GM18909 (cell line): ENCODE results near the gene EZH2.

Experiments
- ATAC-seq: cut with Tn5 transposase; IDR thresholded peaks from one replicate; pipeline ENCODE4 v1.9.1; 2021; ENCODE audit warnings: mild to moderate bottlenecking; ENCODE audit not compliant: unreplicated experiment, poor library complexity

The EZH2 gene

GRCh38 chr7:148884049-148884298, at the start of gene EZH2:
Gene EZH2 (minus strand): TSS chr7:148884291. CDS start chr7:148847298, 36,993 bp downstream.
- no peak for ATAC-seq

GRCh38 chr7:148931470-148931869, 47.4 kb upstream of the EZH2 start:
- no peak for ATAC-seq

GRCh38 chr7:148930335-148930734, 46.2 kb upstream of the EZH2 start:
- no peak for ATAC-seq

- no peak for ATAC-seq
Measured at GRCh38 chr7:148929176-148929575, 45.1 kb upstream of the EZH2 start.

- no peak for ATAC-seq
Measured at GRCh38 chr7:148927123-148928045, 43.3 kb upstream of the EZH2 start.

- ATAC-seq: no peak
Measured at GRCh38 chr7:148925836-148926235, 41.7 kb upstream of the EZH2 start.

- ATAC-seq: no peak
Measured at GRCh38 chr7:148924011-148924410, 39.9 kb upstream of the EZH2 start.

GRCh38 chr7:148921806-148922205, 37.7 kb upstream of the EZH2 start:
- ATAC-seq: no peak

- no peak for ATAC-seq
Measured at GRCh38 chr7:148921189-148921588, 37.1 kb upstream of the EZH2 start.

GRCh38 chr7:148919859-148920258, 35.8 kb upstream of the EZH2 start:
- ATAC-seq: peak; percentile 71

- no peak for ATAC-seq
Measured at GRCh38 chr7:148918058-148918596, 34.0 kb upstream of the EZH2 start.

- ATAC-seq: no peak
Measured at GRCh38 chr7:148916186-148916585, 32.1 kb upstream of the EZH2 start.

- no peak for ATAC-seq
Measured at GRCh38 chr7:148915211-148915610, 31.1 kb upstream of the EZH2 start.

- peak; percentile 56 for ATAC-seq
Measured at GRCh38 chr7:148914208-148914777, 30.2 kb upstream of the EZH2 start.

- ATAC-seq: peak; percentile 58
Measured at GRCh38 chr7:148912758-148913541, 28.9 kb upstream of the EZH2 start.

- ATAC-seq: no peak
Measured at GRCh38 chr7:148912151-148912550, 28.1 kb upstream of the EZH2 start.

GRCh38 chr7:148911626-148912025, 27.5 kb upstream of the EZH2 start:
- no peak for ATAC-seq

- no peak for ATAC-seq
Measured at GRCh38 chr7:148909568-148909967, 25.5 kb upstream of the EZH2 start.

- ATAC-seq: no peak
Measured at GRCh38 chr7:148906707-148907498, 22.8 kb upstream of the EZH2 start.

- no peak for ATAC-seq
Measured at GRCh38 chr7:148905093-148905666, 21.1 kb upstream of the EZH2 start.
